Measurements from ENCODE around the gene SLC25A11.

DNA sequence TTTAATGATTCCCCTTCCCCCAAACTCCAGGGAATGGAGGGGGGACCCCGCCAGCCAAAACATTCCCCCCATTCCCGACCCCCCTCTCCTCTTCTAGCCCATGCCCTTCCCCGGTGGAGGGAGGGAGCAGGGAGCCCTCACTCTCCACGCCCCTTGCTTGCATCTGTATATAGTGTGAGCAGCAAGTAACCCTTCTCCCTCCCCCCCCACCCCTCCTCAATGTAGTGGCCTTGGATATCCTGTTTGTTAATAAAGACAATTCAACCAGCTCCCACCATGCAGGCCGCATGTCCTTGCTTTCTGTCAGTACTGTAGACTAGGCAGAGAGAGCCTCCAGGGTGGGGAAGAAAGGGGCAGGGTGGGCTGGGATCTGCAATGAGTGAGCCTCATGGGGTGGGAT lies 42.1 kb downstream of the SLC25A11 start:
- TF ChIP-seq CTCF (IDR thresholded peaks at IDR 0.05) (no peak), GABPA (IDR thresholded peaks at IDR 0.05; ENCODE audit: low read depth) (no peak), NRF1 (IDR thresholded peaks at IDR 0.05; ENCODE audit: low read depth, low read length) (no peak), EP300 (IDR thresholded peaks at IDR 0.05; ENCODE audit: borderline replicate concordance in 1 of 2, low read depth in 1 of 2, low read length in 1 of 2) (no peak), TCF12 (IDR thresholded peaks at IDR 0.05) (no peak), EZH2phosphoT487 (IDR thresholded peaks at IDR 0.05; ENCODE audit: borderline replicate concordance, low read depth) (no peak), USF2 (IDR thresholded peaks at IDR 0.05; ENCODE audit: borderline replicate concordance, low read depth, low read length) (no peak), FOXJ3 (CRISPR knock-in tag; IDR thresholded peaks at IDR 0.05) (no peak), POLR2AphosphoS5 (IDR thresholded peaks at IDR 0.05; ENCODE audit: low read depth, low read length) (no peak)
